AG09319 (cell line): ENCODE results near the gene SYT6.

Experiments
- DNase-seq: peaks from one replicate; pipeline ENCODE4 v3.0.0-alpha.2; 2010; ENCODE audit warnings: low read depth; ENCODE audit errors: extremely low read depth
- CTCF ChIP-seq: IDR thresholded peaks from 2 replicates; pipeline ENCODE4 v1.5.1; 2011; ENCODE audit warnings: low read depth, mild to moderate bottlenecking, inconsistent platforms, low read length, moderate library complexity

Gene SYT6

GRCh38 chr1:114154146-114154962 is 685 bp upstream of the SYT6 start:
- TF ChIP-seq CTCF = no peak
- no peak for DNase-seq

GRCh38 chr1:114152508-114153260 is 985 bp downstream of the SYT6 start:
- no peak for TF ChIP-seq CTCF
- DNase-seq = peak; percentile 2

GRCh38 chr1:114152089-114152507 is 1.6 kb downstream of the SYT6 start:
- no peak for TF ChIP-seq CTCF
- no peak for DNase-seq

GRCh38 chr1:114150016-114150415 is 3.7 kb downstream of the SYT6 start:
- no peak for DNase-seq
- TF ChIP-seq CTCF = no peak

- no peak for TF ChIP-seq CTCF
- DNase-seq = no peak
These were observed 4.5 kb downstream of the SYT6 start for GRCh38 chr1:114149211-114149610.

- no peak for DNase-seq
- TF ChIP-seq CTCF = no peak
These were observed 8.0 kb downstream of the SYT6 start for GRCh38 chr1:114145504-114146151.

- no peak for TF ChIP-seq CTCF
- no peak for DNase-seq
These were observed 9.7 kb downstream of the SYT6 start for GRCh38 chr1:114144016-114144415.
